Measurements from ENCODE around the gene HMBS. TPM values are rescaled to one million over a fixed set of nuclear protein-coding genes. Genes with fewer than 3 reads are reported as not detected.
"Not testable (repeated sequence)": the region's sequence is repeated elsewhere in the genome, so short reads cannot be mapped to it uniquely, and the experiment has no call there.

HMBS gene
- 6.5 TPM for total RNA-seq
- 19.0 TPM for polyA plus RNA-seq

DNA sequence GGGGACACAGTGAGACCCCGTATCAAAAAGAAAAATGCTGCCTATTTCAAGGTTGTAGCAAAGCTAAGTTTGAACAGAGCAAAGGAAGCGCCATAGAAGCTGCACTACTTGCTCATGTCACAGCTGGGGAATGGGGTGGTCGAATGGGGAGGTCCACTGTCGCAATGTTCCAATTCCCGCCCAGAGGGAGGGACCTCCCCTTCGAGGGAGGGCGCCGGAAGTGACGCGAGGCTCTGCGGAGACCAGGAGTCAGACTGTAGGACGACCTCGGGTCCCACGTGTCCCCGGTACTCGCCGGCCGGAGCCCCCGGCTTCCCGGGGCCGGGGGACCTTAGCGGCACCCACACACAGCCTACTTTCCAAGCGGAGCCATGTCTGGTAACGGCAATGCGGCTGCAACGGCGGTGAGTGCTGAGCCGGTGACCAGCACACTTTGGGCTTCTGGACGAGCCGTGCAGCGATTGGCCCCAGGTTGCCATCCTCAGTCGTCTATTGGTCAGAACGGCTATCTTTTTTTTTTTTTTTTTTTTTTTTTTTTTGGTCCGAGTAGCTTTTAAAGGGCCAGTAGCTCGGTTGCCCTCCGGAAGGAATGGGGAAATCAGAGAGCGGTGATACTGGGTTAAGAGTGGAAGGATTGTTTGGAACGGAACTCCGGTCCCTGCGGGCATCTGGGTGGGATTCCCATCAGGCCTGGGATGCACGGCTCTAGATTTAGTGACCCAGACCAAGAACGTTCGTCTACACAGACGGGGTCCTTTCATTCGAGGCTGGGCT, at the start of gene HMBS:
HMBS (plus strand) TSS at position 219 of the 774 bp plus-strand sequence; CDS start at position 372, 153 bp downstream.
- peak; percentile 84 for DNase-seq (ENCODE audit: extremely low spot score)
- no peaks in the 10 kb centered on the region for H3K4me1 ChIP-seq (ENCODE audit: insufficient read depth)
- peak within 1 kb of the TSS; percentile 77 for H3K27ac ChIP-seq (ENCODE audit: low read depth)
- H3K36me3 ChIP-seq (ENCODE audit: insufficient read depth) = no peaks in the 10 kb centered on the region
- under 1% methylated on average over 45 of the region's 45 CpGs for WGBS
- peak within 1 kb of the TSS; percentile 53 for H3K4me3 ChIP-seq (ENCODE audit: low read depth, low read length)

DNA sequence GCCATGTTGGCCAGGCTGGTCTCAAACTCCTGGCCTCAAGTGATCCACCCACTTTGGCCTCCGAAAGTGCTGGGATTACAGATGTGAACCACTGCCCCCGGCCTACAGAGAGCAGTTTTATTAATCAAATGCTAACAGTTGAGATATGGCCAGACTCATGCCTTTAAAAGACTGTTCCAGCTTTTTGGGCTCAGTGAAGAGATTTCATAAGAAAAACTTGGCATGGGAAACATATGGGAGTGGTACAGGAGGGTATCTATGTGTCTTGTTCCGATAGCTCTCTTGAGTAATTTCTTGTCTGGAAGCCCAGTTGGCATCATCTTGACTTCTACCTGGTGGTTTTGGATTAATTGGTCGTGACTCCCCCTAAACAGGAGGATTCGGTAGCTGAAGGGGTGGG, 45.8 kb upstream of the HMBS start:
- no peak overlapping the region for H3K27ac ChIP-seq (ENCODE audit: low read depth)
- H3K4me1 ChIP-seq (ENCODE audit: insufficient read depth) = no peaks in the 10 kb centered on the region
- 77% methylated on average over 5 of the region's 5 CpGs for WGBS
- no peaks in the 10 kb centered on the region for H3K36me3 ChIP-seq (ENCODE audit: insufficient read depth)
- DNase-seq (ENCODE audit: extremely low spot score) = no peak
- no peak overlapping the region for H3K4me3 ChIP-seq (ENCODE audit: low read depth, low read length)

DNA sequence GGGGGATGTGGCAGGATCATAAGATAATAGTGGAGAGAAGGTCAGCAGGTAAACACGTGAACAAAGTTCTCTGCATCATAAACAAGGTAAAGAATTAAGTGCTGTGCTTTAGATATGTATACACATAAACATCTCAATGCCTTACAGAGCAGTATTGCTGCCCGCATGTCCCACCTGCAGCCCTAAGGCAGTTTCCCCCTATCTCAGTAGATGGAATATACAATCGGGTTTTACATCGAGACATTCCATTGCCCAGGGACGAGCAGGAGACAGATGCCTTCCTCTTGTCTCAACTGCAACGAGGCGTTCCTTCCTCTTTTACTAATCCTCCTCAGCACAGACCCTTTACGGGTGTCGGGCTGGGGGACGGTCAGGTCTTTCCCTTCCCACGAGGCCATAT, 45.2 kb upstream of the HMBS start:
- H3K4me1 ChIP-seq (ENCODE audit: insufficient read depth); H3K36me3 ChIP-seq (ENCODE audit: insufficient read depth); DNase-seq (ENCODE audit: extremely low spot score); H3K27ac ChIP-seq (ENCODE audit: low read depth); H3K4me3 ChIP-seq (ENCODE audit: low read depth, low read length): not testable (repeated sequence)
- 20% methylated on average over 11 of the region's 11 CpGs for WGBS

DNA sequence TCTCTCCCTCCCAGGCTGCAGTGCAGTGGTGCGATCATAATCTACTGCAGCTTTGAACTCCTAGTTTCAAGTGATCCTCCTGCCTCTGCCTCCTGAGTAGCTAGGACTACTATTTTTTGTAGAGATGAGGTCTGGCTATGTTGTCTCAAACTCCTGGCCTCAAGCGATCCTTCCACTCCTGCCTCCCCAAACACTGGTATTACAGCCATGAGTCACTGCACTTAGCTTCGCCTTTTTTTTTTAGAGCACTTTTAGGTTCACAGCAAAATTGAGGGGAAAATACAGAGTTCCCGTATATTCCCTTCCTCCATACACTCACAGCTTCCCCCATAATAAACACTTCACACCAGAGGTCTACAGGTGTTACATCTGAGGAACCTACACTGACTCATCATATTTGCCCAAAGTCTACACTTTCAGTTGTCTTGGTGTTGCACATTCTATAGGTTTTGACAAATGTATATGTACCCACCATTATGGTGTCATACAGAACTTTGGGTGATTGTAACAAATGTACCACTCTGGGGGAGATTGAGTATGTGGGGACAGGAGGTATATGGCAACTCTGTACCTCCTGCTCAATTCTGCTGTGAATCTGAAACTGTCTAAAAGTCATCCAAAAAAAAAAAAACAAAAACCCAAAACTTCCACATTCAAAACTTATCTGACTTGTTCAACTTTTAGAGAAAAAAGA, 42.7 kb upstream of the HMBS start:
- H3K4me3 ChIP-seq (ENCODE audit: low read depth, low read length) = no peak overlapping the region
- H3K27ac ChIP-seq (ENCODE audit: low read depth) = no peak overlapping the region
- DNase-seq (ENCODE audit: extremely low spot score) = no peak
- H3K4me1 ChIP-seq (ENCODE audit: insufficient read depth) = no peaks in the 10 kb centered on the region
- H3K36me3 ChIP-seq (ENCODE audit: insufficient read depth) = peaks cover 2% of the 10 kb centered on the region
- WGBS = 86% methylated on average over 4 of the region's 4 CpGs

DNA sequence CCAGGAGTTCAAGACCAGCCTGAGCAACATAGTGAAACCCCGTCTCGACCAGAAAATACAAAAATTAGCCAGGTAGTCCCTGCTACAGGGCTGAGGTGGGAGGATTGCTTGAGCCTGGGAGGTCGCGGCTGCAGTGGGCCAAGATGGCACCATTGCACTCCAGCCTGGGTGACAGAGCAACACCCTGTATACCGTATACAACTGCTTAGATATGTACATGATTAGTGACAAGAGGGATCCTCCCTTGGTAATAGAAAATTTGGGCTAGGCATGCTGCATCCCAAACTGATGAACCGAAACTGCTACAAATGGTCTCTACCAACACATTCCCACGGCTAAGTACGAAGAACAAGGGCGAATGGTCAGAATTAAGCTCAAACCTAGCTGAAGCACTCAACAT, 41.8 kb upstream of the HMBS start:
- H3K27ac ChIP-seq (ENCODE audit: low read depth) = no peak overlapping the region
- no peak overlapping the region for H3K4me3 ChIP-seq (ENCODE audit: low read depth, low read length)
- H3K4me1 ChIP-seq (ENCODE audit: insufficient read depth) = no peaks in the 10 kb centered on the region
- H3K36me3 ChIP-seq (ENCODE audit: insufficient read depth) = peaks cover 2% of the 10 kb centered on the region
- 92% methylated on average over 9 of the region's 9 CpGs for WGBS
- DNase-seq (ENCODE audit: extremely low spot score) = no peak

DNA sequence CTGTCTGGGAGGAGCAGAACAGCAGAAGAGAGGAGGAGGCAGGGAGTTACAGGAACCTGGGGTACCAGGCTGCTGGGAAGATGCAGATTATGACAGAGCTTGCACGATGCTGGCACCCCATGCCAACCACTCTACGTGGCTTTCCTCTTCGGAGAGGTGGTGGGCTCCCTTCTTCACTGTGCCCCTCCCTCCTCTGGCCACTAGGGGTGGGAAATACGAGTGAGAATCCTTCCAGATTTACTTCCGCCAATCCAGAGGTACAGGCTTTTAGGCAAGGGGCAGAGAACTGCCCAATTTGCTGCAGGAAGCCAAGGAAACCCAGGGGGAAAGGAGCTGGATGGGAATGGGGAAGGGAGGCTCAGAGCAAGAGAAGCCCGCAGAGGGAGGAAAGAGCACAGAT, 40.0 kb upstream of the HMBS start:
- no peak overlapping the region for H3K27ac ChIP-seq (ENCODE audit: low read depth)
- H3K4me3 ChIP-seq (ENCODE audit: low read depth, low read length) = no peak overlapping the region
- no peak for DNase-seq (ENCODE audit: extremely low spot score)
- peaks cover 7% of the 10 kb centered on the region for H3K36me3 ChIP-seq (ENCODE audit: insufficient read depth)
- H3K4me1 ChIP-seq (ENCODE audit: insufficient read depth) = no peaks in the 10 kb centered on the region
- 68% methylated on average over 6 of the region's 6 CpGs for WGBS

DNA sequence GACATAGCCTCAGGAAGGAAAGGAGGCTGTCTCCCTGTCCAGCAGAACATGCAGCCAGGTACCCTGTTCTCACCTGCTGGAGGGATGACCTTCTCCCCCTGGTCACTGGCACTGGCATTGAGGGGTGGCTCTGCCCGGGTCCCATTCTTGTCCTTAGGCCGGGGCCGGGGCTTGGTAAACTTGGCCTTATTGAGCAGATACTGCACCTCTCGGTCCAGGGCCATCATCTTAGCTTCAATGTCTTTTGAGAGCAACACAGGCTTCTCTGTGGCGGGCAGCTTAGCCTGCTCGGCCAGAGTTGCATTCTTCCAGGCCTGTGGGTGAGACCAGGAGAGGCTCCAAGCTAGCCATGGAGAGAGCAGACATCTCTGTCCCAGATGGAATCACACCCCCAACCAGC, 38.2 kb upstream of the HMBS start:
- no peak overlapping the region for H3K4me3 ChIP-seq (ENCODE audit: low read depth, low read length)
- no peak overlapping the region for H3K27ac ChIP-seq (ENCODE audit: low read depth)
- no peaks in the 10 kb centered on the region for H3K4me1 ChIP-seq (ENCODE audit: insufficient read depth)
- no peak for DNase-seq (ENCODE audit: extremely low spot score)
- 95% methylated on average over 6 of the region's 6 CpGs for WGBS
- H3K36me3 ChIP-seq (ENCODE audit: insufficient read depth) = peaks cover 7% of the 10 kb centered on the region

DNA sequence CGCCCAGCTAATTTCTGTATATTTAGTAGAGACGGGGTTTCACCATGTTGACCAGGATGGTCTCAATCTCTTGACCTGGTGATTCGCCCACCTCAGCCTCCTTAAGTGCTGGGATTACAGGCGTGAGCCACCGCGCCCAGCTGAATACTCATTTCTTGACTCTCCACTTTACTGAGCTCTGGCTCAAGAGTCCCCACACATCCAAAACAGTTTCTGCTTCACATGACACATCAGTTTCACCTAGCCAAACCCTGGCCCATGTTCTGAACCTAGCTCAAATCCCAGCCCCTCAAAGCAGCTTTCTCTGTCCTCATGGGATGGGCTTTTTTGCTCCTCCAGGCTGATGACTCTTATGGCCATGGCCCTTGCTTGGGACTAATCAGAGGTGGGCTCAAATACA, 37.5 kb upstream of the HMBS start:
- no peak overlapping the region for H3K27ac ChIP-seq (ENCODE audit: low read depth)
- no peak for DNase-seq (ENCODE audit: extremely low spot score)
- peaks cover 7% of the 10 kb centered on the region for H3K36me3 ChIP-seq (ENCODE audit: insufficient read depth)
- WGBS = 94% methylated on average over 6 of the region's 6 CpGs
- H3K4me3 ChIP-seq (ENCODE audit: low read depth, low read length) = no peak overlapping the region
- no peaks in the 10 kb centered on the region for H3K4me1 ChIP-seq (ENCODE audit: insufficient read depth)

DNA sequence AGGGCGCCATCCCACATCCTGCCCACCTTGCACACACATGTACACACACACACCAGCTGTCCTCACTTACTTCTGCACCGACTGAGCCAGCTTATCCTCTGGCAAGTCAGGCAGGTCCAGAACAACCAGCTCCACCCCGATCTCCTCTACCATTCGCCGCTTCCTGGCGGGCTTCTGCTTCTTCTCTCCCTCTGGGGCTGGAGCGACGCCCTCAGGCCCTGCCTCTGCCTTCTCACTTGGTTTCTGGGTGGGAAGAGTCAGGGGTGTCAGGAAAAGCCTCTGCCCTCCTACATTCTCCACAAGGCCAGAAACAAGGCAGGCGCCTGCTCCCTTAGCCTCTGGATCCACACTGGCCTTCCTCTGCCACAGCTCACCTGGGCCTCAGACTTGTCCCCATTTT, 36.0 kb upstream of the HMBS start:
- no peak overlapping the region for H3K27ac ChIP-seq (ENCODE audit: low read depth)
- H3K4me1 ChIP-seq (ENCODE audit: insufficient read depth) = no peaks in the 10 kb centered on the region
- peaks cover 7% of the 10 kb centered on the region for H3K36me3 ChIP-seq (ENCODE audit: insufficient read depth)
- no peak for DNase-seq (ENCODE audit: extremely low spot score)
- WGBS = 95% methylated on average over 9 of the region's 9 CpGs
- H3K4me3 ChIP-seq (ENCODE audit: low read depth, low read length) = no peak overlapping the region

DNA sequence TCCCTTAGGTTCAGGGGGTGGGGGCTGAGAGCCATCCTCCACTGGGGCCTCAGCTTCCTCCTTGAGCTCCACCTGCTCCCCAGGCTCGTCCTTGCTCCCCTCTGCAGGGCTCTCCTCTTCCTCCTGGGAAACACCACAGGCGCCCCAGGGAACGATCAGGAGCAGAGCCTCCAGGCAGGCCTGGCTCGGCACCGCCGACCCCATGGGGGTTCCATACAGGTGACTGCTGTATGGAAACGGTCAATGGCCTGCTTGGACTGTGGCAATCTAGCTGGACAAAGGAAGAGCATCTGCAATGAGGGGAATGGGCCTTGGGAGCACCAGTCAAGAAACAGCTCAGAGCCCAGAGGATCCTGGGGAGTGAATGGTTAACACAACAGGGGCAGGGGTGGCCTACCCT, 35.6 kb upstream of the HMBS start:
- Histone ChIP-seq H3K36me3 (ENCODE audit: insufficient read depth) (peaks cover 7% of the 10 kb centered on the region), H3K4me1 (ENCODE audit: insufficient read depth) (no peaks in the 10 kb centered on the region), H3K4me3 (ENCODE audit: low read depth, low read length) (no peak overlapping the region), H3K27ac (ENCODE audit: low read depth) (no peak overlapping the region)
- no peak for DNase-seq (ENCODE audit: extremely low spot score)
- 93% methylated on average over 7 of the region's 7 CpGs for WGBS

DNA sequence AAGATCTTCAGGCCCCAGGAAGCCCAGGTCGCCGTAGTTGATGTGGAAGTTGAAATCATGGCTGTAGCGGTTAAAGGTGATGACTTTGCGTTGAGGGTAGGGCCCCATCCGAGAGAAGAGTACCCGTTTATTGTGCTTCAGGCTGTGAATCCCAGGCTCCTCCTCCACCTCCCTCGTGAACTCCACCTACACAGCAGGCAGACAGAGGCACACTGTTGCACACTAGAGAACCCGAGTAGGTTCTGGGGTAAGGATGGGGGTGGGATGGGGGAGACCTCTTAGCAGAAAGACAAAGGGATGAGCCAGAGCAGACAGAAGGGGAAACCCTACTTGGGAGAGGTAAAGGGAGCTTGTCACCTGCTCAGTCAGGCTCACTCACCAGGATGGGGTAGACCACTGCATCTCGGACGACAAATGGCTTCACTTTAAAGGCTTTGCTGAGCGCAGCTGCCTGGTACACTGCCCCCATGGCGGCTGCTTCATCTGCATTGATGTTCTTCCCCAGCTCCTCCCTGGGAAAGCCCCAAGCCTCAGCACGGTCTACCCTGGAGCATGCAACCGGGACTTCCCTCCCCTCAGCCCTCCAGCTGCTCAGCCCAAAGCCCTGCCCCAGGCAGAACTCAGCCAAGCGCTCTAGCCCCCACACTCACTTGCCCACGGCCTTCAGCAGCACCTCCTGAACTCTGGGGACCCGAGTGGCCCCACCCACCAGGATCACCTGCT, 33.1 kb upstream of the HMBS start:
- peaks cover 2% of the 10 kb centered on the region for H3K4me1 ChIP-seq (ENCODE audit: insufficient read depth)
- no peak for DNase-seq (ENCODE audit: extremely low spot score)
- no peak overlapping the region for H3K4me3 ChIP-seq (ENCODE audit: low read depth, low read length)
- H3K36me3 ChIP-seq (ENCODE audit: insufficient read depth) = peaks cover 5% of the 10 kb centered on the region
- WGBS = 84% methylated on average over 17 of the region's 17 CpGs
- no peak overlapping the region for H3K27ac ChIP-seq (ENCODE audit: low read depth)

DNA sequence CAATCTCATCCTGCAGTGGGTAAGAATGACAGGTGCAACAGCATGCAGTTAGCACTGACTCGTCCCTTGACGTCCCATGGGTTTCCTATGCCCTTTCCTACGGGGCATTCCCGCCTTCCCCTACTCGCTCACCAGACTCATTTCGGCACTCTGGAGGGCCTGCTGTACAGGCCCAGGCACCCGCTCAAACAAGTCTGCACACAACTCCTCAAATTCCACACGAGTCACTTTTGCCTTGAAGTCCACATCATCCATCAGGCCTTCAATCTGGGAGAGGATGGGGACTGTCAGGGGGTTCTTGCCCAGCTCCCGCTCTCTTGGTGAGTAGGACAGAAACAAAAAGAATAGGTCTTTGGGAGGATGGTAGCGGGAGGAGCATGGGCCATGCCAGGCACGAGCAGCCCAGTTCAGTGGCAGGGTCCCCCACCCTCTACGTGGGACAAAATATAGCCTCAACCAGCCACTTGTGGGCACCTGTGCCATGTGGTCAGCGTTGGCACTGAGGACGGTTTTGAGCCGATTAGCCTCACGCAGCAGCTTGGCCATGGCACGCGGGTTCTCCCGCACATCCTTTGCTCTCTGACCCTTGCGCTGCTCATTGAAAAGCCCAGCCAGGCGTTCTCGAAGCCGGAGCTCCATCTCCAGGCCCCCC, 32.4 kb upstream of the HMBS start:
- Histone ChIP-seq H3K27ac (ENCODE audit: low read depth) (no peak overlapping the region), H3K4me1 (ENCODE audit: insufficient read depth) (peaks cover 2% of the 10 kb centered on the region), H3K4me3 (ENCODE audit: low read depth, low read length) (no peak overlapping the region), H3K36me3 (ENCODE audit: insufficient read depth) (peaks cover 5% of the 10 kb centered on the region)
- DNase-seq (ENCODE audit: extremely low spot score) = no peak
- WGBS = 94% methylated on average over 23 of the region's 23 CpGs

DNA sequence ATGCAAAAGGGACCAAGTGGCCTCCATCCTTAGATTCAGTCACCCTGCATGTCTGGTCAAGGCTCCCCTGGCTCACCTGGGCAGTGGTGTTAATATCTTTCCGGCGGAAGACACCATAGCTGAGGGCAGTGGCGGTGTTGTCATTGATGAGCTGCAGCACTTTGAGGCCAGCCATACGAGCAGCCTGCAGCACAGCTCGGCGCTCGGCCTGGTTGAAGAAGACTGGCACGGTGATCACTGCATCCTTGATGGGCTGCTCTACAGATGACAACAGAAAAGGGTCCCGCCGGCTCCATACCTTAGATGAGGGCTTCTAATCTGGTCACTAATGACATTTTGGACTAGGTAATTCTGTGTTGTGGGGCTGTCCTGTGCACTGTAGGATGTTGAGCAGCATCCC, 30.3 kb upstream of the HMBS start:
- no peak overlapping the region for H3K27ac ChIP-seq (ENCODE audit: low read depth)
- 96% methylated on average over 10 of the region's 10 CpGs for WGBS
- H3K4me3 ChIP-seq (ENCODE audit: low read depth, low read length) = no peak overlapping the region
- H3K36me3 ChIP-seq (ENCODE audit: insufficient read depth) = peaks cover 2% of the 10 kb centered on the region
- DNase-seq (ENCODE audit: extremely low spot score) = no peak
- H3K4me1 ChIP-seq (ENCODE audit: insufficient read depth) = peaks cover 2% of the 10 kb centered on the region
